Muscle layer of colon (tissue), 2 donors: Measurements from ENCODE around the gene ITPRIP.

Source experiments
- H3K27ac ChIP-seq: one replicate; pipeline ENCODE4 v1.7.0; 2013; ENCODE audit warnings: low read depth, mild to moderate bottlenecking, low read length, moderate library complexity
- H3K27me3 ChIP-seq, 2 donors: one replicate each; pipeline ENCODE4 v1.7.0; 2013; ENCODE audit warnings: low read length in 2 of 2, mild to moderate bottlenecking in 2 of 2; ENCODE audit not compliant: insufficient read depth in 2 of 2, control insufficient read depth in 1 of 2
- H3K36me3 ChIP-seq: one replicate; pipeline ENCODE4 v1.7.0; 2013; ENCODE audit warnings: mild to moderate bottlenecking, low read length; ENCODE audit not compliant: insufficient read depth
- H3K4me1 ChIP-seq: one replicate; pipeline ENCODE4 v1.7.0; 2013; ENCODE audit warnings: mild to moderate bottlenecking, low read length; ENCODE audit not compliant: insufficient read depth
- H3K4me3 ChIP-seq, 2 donors: one replicate each; pipeline ENCODE4 v1.7.0; 2013; ENCODE audit warnings: low read length in 2 of 2, low read depth in 1 of 2, mild to moderate bottlenecking in 1 of 2, moderate library complexity in 1 of 2
- H3K9ac ChIP-seq: one replicate; pipeline ENCODE4 v1.7.0; 2013; ENCODE audit warnings: low read length
- H3K9me3 ChIP-seq: one replicate; pipeline ENCODE4 v1.7.0; 2013; ENCODE audit warnings: mild to moderate bottlenecking, low read length
- donor health status: abdominal sarcoma.
- donor health status: Adenocarcinoma of cecum.

ITPRIP gene

GRCh38 chr10:104268713-104269645 lies 69.3 kb downstream of the ITPRIP start, which contains the start of gene GSTO2:
GSTO2 (plus strand) TSS chr10:104269184; CDS start chr10:104274916, 5,732 bp downstream.
- Histone ChIP-seq H3K9me3 (no peaks in the 10 kb centered on the region), H3K36me3 (peaks cover 11% of the 10 kb centered on the region), H3K27ac (peak within 1 kb of the TSS; percentile 94), H3K9ac (peak within 1 kb of the TSS; percentile 77), H3K4me1 (peaks cover 12% of the 10 kb centered on the region), H3K4me3 (peak within 1 kb of the TSS; percentile 85 to 96), H3K27me3 (peaks cover 0 to 2% of the 10 kb centered on the region in 2 donors)

DNA sequence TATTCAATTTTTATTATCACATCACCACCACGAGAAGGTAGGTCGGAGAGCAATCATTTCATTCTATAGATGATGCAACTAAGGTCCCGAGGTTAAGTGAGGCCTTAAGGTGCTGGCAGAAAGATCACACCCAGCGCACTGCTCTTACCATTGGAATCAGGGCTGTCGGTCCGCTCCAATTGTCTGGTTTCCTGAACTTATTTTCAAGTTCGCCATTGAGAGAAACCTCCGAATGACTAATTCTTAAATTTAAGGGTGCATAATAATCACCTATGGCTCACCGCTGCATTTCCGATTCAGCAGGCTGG lies 69.9 kb downstream of the ITPRIP start:
- no peaks in the 10 kb centered on the region for H3K9me3 ChIP-seq
- H3K27ac ChIP-seq: peak overlapping the region; percentile 94
- H3K9ac ChIP-seq: peak overlapping the region; percentile 71

GRCh38 chr10:104267721-104268404 lies 70.4 kb downstream of the ITPRIP start:
- no peaks in the 10 kb centered on the region for H3K27me3 ChIP-seq
- H3K4me1 ChIP-seq: peaks cover 12% of the 10 kb centered on the region
- H3K27ac ChIP-seq: no peak overlapping the region
- H3K9me3 ChIP-seq: no peaks in the 10 kb centered on the region
- peak overlapping the region in 1 of 2 donors; percentile 85 for H3K4me3 ChIP-seq
- H3K36me3 ChIP-seq: peaks cover 19% of the 10 kb centered on the region
- peak overlapping the region; percentile 71 for H3K9ac ChIP-seq

More for the DNA sequence above, 69.9 kb downstream of the ITPRIP start:
- H3K36me3 ChIP-seq: peaks cover 14% of the 10 kb centered on the region
- H3K27me3 ChIP-seq: no peaks in the 10 kb centered on the region
- H3K4me3 ChIP-seq: peak overlapping the region; percentile 85 to 96
- peaks cover 12% of the 10 kb centered on the region for H3K4me1 ChIP-seq

GRCh38 chr10:104264783-104265182 lies 73.5 kb downstream of the ITPRIP start:
- H3K9ac ChIP-seq: no peak overlapping the region
- H3K36me3 ChIP-seq: peaks cover 49% of the 10 kb centered on the region
- no peaks in the 10 kb centered on the region for H3K9me3 ChIP-seq
- no peaks in the 10 kb centered on the region for H3K27me3 ChIP-seq
- H3K4me3 ChIP-seq: no peak overlapping the region
- no peak overlapping the region for H3K27ac ChIP-seq
- peaks cover 19% of the 10 kb centered on the region for H3K4me1 ChIP-seq

GRCh38 chr10:104262055-104262454 lies 76.2 kb downstream of the ITPRIP start:
- H3K27me3 ChIP-seq: no peaks in the 10 kb centered on the region
- peaks cover 76% of the 10 kb centered on the region for H3K36me3 ChIP-seq
- no peaks in the 10 kb centered on the region for H3K9me3 ChIP-seq
- H3K9ac ChIP-seq: no peak overlapping the region
- H3K4me3 ChIP-seq: no peak overlapping the region
- peaks cover 9% of the 10 kb centered on the region for H3K4me1 ChIP-seq
- no peak overlapping the region for H3K27ac ChIP-seq

DNA sequence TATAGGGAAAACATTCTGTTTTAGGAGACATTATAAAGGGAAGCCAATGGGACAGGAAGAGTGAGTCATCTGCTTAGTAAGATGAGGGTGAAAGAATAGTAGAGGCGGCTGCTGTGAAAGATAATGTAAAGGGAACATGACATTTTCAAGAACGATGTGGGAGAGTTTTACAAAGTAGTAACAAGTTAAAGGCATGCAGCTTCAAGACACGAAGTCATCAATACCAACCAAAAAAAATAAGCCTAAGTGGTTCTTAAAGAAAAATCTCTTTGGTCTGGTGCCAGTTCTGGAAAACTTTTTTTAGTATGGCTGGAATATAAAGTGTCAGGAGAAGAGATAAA lies 77.5 kb downstream of the ITPRIP start:
- Histone ChIP-seq H3K36me3 (peaks cover 70% of the 10 kb centered on the region), H3K9ac (no peak overlapping the region), H3K9me3 (no peaks in the 10 kb centered on the region)

GRCh38 chr10:104259999-104260774 lies 78.1 kb downstream of the ITPRIP start:
- H3K36me3 ChIP-seq: peaks cover 65% of the 10 kb centered on the region
- no peak overlapping the region for H3K4me3 ChIP-seq
- H3K9ac ChIP-seq: no peak overlapping the region
- no peaks in the 10 kb centered on the region for H3K27me3 ChIP-seq
- peaks cover 19% of the 10 kb centered on the region for H3K4me1 ChIP-seq
- H3K27ac ChIP-seq: no peak overlapping the region
- H3K9me3 ChIP-seq: no peaks in the 10 kb centered on the region

More for the DNA sequence above, 77.5 kb downstream of the ITPRIP start:
- no peaks in the 10 kb centered on the region for H3K27me3 ChIP-seq
- no peak overlapping the region for H3K4me3 ChIP-seq
- no peak overlapping the region for H3K27ac ChIP-seq
- H3K4me1 ChIP-seq: peaks cover 19% of the 10 kb centered on the region
